Fibroblast of lung (primary cell): ENCODE data around the gene SMIM24. TPM values are rescaled to one million over a fixed set of nuclear protein-coding genes. Genes with fewer than 3 reads are reported as not detected.
"Not testable (repeated sequence)": the region's sequence is repeated elsewhere in the genome, so short reads cannot be mapped to it uniquely, and the experiment has no call there.

Experiments used
- DNase-seq, 2 donors: peaks; one replicate each; pipeline versions ENCODE4 v3.0.0 to v3.0.0-alpha.2; 2010; ENCODE audit warnings: low read depth in 2 of 2
- H2AFZ ChIP-seq: 2 replicates; pipeline ENCODE4 v1.5.1; 2012; ENCODE audit warnings: low read length, control low read depth, inconsistent platforms
- H3K27ac ChIP-seq: 2 replicates; pipeline ENCODE4 v1.5.1; 2011; ENCODE audit warnings: low read length, control low read depth; ENCODE audit not compliant: insufficient read depth
- H3K27me3 ChIP-seq: 2 replicates; pipeline ENCODE4 v1.5.1; 2011; ENCODE audit warnings: mild to moderate bottlenecking, low read length; ENCODE audit not compliant: control insufficient read depth, insufficient read depth
- H3K36me3 ChIP-seq: 2 replicates; pipeline ENCODE4 v1.5.1; 2011; ENCODE audit warnings: low read length; ENCODE audit not compliant: control insufficient read depth, insufficient read depth
- H3K4me1 ChIP-seq: 2 replicates; pipeline ENCODE4 v1.5.1; 2011; ENCODE audit warnings: low read length; ENCODE audit not compliant: control insufficient read depth, insufficient read depth; ENCODE audit errors: extremely low read depth
- H3K4me2 ChIP-seq: 2 replicates; pipeline ENCODE4 v1.5.1; 2011; ENCODE audit warnings: low read length, control low read depth; ENCODE audit not compliant: insufficient read depth; ENCODE audit errors: extremely low read depth
- H3K4me3 ChIP-seq, 4 experiments: fragments of 200-600 bp in 1 of 4; sonication (generic) in 1 of 4; replicated peaks in 1 of 4; 2 replicates each; pipeline ENCODE4 v1.5.1; 2011 to 2016; ENCODE audit warnings: low read length in 4 of 4, low read depth in 3 of 4, mild to moderate bottlenecking in 3 of 4, control low read depth in 2 of 4, inconsistent platforms in 1 of 4, mixed read lengths in 1 of 4; ENCODE audit not compliant: insufficient read depth in 1 of 4; ENCODE audit errors: control extremely low read depth in 1 of 4
- H3K79me2 ChIP-seq: 2 replicates; pipeline ENCODE4 v1.5.1; 2012; ENCODE audit warnings: mild to moderate bottlenecking, low read length, inconsistent platforms; ENCODE audit not compliant: control insufficient read depth, insufficient read depth
- H3K9ac ChIP-seq: 2 replicates; pipeline ENCODE4 v1.5.1; 2011; ENCODE audit warnings: mild to moderate bottlenecking, low read length, control low read depth; ENCODE audit not compliant: insufficient read depth
- H3K9me3 ChIP-seq: 2 replicates; pipeline ENCODE4 v1.5.1; 2012; ENCODE audit warnings: low read depth, low read length; ENCODE audit not compliant: control insufficient read depth, insufficient read depth
- H4K20me1 ChIP-seq: 2 replicates; pipeline ENCODE4 v1.5.1; 2011; ENCODE audit warnings: low read length; ENCODE audit not compliant: control insufficient read depth, insufficient read depth; ENCODE audit errors: extremely low read depth
- CTCF ChIP-seq, 2 donors: IDR thresholded peaks in 1 of 2; conservative IDR thresholded peaks in 1 of 2; 1 replicate in 1 of 2; 2 replicates in 1 of 2; pipeline ENCODE4 v1.5.1; 2011 to 2012; ENCODE audit warnings: low read length in 2 of 2, control low read depth in 1 of 2, inconsistent platforms in 1 of 2, low read depth in 1 of 2, mild to moderate bottlenecking in 1 of 2
- EZH2 ChIP-seq: IDR thresholded peaks from 2 replicates; pipeline ENCODE4 v1.5.1; 2012; ENCODE audit warnings: low read length, control low read depth, mild to moderate bottlenecking; ENCODE audit errors: missing control alignments
- polyA plus RNA-seq, 2 donors: library from polyadenylated mRNA; depleted of rRNA in 1 of 2; stranded (reverse) in 1 of 2; unstranded in 1 of 2; fragments of >200 nt; gene quantifications; 2 replicates each; pipeline ENCODE4 v1.2.1, GENCODE V29; 2011 to 2012; ENCODE audit warnings: missing spikeins in 1 of 2
- total RNA-seq: library from RNA; depleted of rRNA; stranded (reverse); fragments of >200 nt; gene quantifications from 2 replicates; pipeline ENCODE4 v1.2.1, GENCODE V29; 2014

The SMIM24 gene
- total and polyA plus RNA-seq, 2 donors (not counting 1 experiment from before 2014, with no cell fraction given), result not detected

- H3K4me1 ChIP-seq, result peaks cover 5% of the 10 kb centered on the region
- DNase-seq, result no peak
- H3K36me3 ChIP-seq, result peaks cover 35% of the 10 kb centered on the region
- no peak overlapping the region for H3K4me2 ChIP-seq
- no peaks in the 10 kb centered on the region for H4K20me1 ChIP-seq
- peaks cover 29% of the 10 kb centered on the region for H3K79me2 ChIP-seq
- TF ChIP-seq CTCF (conservative IDR thresholded peaks at IDR 0.05 in 1 of 2, IDR thresholded peaks at IDR 0.05 in 1 of 2; ENCODE audit: low read depth in 1 of 2, low read length in 2 of 2) (no peak), EZH2 (no peak)
- no peaks in the 10 kb centered on the region for H3K9me3 ChIP-seq
- H3K27ac ChIP-seq, result peak overlapping the region; percentile 94
- no peak overlapping the region for H3K4me3 ChIP-seq
- H2AFZ ChIP-seq, result no peak overlapping the region
- H3K27me3 ChIP-seq, result no peaks in the 10 kb centered on the region
- peak overlapping the region; percentile 26 for H3K9ac ChIP-seq
These were observed 28.9 kb downstream of the SMIM24 start for GRCh38 chr19:3451451-3451866.

- no peaks in the 10 kb centered on the region for H4K20me1 ChIP-seq
- no peak for TF ChIP-seq EZH2
- TF ChIP-seq CTCF (conservative IDR thresholded peaks at IDR 0.05 in 1 of 2, IDR thresholded peaks at IDR 0.05 in 1 of 2; ENCODE audit: low read depth in 1 of 2, low read length in 2 of 2), result no peak
- no peak overlapping the region for H3K4me3 ChIP-seq
- no peaks in the 10 kb centered on the region for H3K9me3 ChIP-seq
- no peak overlapping the region for H3K4me2 ChIP-seq
- peak overlapping the region; percentile 26 for H3K9ac ChIP-seq
- peaks cover 37% of the 10 kb centered on the region for H3K36me3 ChIP-seq
- H3K27me3 ChIP-seq, result no peaks in the 10 kb centered on the region
- H3K27ac ChIP-seq, result peak overlapping the region; percentile 94
- H3K4me1 ChIP-seq, result peaks cover 5% of the 10 kb centered on the region
- H2AFZ ChIP-seq, result no peak overlapping the region
- peak; percentile 100 for DNase-seq
- H3K79me2 ChIP-seq, result peaks cover 32% of the 10 kb centered on the region
These were observed 29.4 kb downstream of the SMIM24 start for GRCh38 chr19:3450796-3451411.

- no peak overlapping the region for H3K4me2 ChIP-seq
- peaks cover 8% of the 10 kb centered on the region for H3K4me1 ChIP-seq
- H2AFZ ChIP-seq, result no peak overlapping the region
- DNase-seq, result no peak
- no peaks in the 10 kb centered on the region for H4K20me1 ChIP-seq
- H3K9ac ChIP-seq, result no peak overlapping the region
- H3K36me3 ChIP-seq, result peaks cover 39% of the 10 kb centered on the region
- TF ChIP-seq EZH2, result no peak
- TF ChIP-seq CTCF (conservative IDR thresholded peaks at IDR 0.05 in 1 of 2, IDR thresholded peaks at IDR 0.05 in 1 of 2; ENCODE audit: low read depth in 1 of 2, low read length in 2 of 2), result no peak
- H3K27me3 ChIP-seq, result no peaks in the 10 kb centered on the region
- no peaks in the 10 kb centered on the region for H3K9me3 ChIP-seq
- H3K27ac ChIP-seq, result no peak overlapping the region
- H3K79me2 ChIP-seq, result peaks cover 30% of the 10 kb centered on the region
- H3K4me3 ChIP-seq, result no peak overlapping the region
These were observed 31.6 kb downstream of the SMIM24 start for GRCh38 chr19:3448616-3449334.

- not testable (repeated sequence) for DNase-seq, H4K20me1 ChIP-seq, H3K27ac ChIP-seq
These were observed 33.7 kb downstream of the SMIM24 start for GRCh38 chr19:3446657-3447056.

More at GRCh38 chr19:3446657-3447056, 33.7 kb downstream of the SMIM24 start:
- not testable (repeated sequence) for H2AFZ ChIP-seq, H3K27me3 ChIP-seq, H3K4me3 ChIP-seq, H3K4me2 ChIP-seq, H3K9ac ChIP-seq, H3K9me3 ChIP-seq
- Histone ChIP-seq H3K79me2 (peaks cover 26% of the 10 kb centered on the region), H3K4me1 (peaks cover 11% of the 10 kb centered on the region), H3K36me3 (peaks cover 26% of the 10 kb centered on the region)
